GM12801 (cell line): ENCODE data around the gene MSH6.

Source experiments
- CTCF ChIP-seq: IDR thresholded peaks from one replicate; pipeline ENCODE4 v1.5.1; 2011; ENCODE audit warnings: control low read depth; ENCODE audit not compliant: insufficient read length; ENCODE audit errors: extremely low read depth

Gene MSH6

GRCh38 chr2:47744074-47744473, 38.9 kb upstream of the MSH6 start:
- TF ChIP-seq CTCF = no peak

- no peak for TF ChIP-seq CTCF
Measured at GRCh38 chr2:47747878-47748277, 35.1 kb upstream of the MSH6 start.

- TF ChIP-seq CTCF = no peak
Measured at GRCh38 chr2:47751856-47752414, 31.0 kb upstream of the MSH6 start.

- no peak for TF ChIP-seq CTCF
Measured at GRCh38 chr2:47767497-47767844, 15.5 kb upstream of the MSH6 start.

- no peak for TF ChIP-seq CTCF
Measured at GRCh38 chr2:47767880-47768609, 14.9 kb upstream of the MSH6 start.

GRCh38 chr2:47769318-47769717, 13.6 kb upstream of the MSH6 start:
- no peak for TF ChIP-seq CTCF

- TF ChIP-seq CTCF = no peak
Measured at GRCh38 chr2:47771211-47771610, 11.7 kb upstream of the MSH6 start.
